ENCODE measurements around the gene TCERG1.

DNA sequence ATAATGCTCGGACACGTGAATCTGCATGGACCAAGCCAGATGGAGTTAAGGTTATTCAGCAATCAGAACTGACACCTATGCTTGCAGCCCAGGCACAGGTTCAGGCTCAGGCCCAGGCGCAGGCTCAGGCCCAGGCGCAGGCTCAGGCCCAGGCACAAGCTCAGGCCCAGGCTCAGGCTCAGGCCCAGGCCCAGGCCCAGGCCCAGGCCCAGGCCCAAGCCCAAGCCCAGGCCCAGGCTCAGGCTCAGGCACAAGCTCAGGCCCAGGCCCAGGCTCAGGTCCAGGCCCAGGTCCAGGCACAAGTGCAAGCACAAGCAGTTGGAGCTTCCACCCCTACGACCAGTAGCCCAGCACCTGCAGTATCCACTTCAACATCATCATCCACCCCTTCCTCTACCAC lies 11.8 kb downstream of the TCERG1 start:
- TF ChIP-seq CTCF (IDR thresholded peaks at IDR 0.05; ENCODE audit: low read depth, low read length) (no peak), EZH2phosphoT487 (IDR thresholded peaks at IDR 0.05; ENCODE audit: low read depth) (no peak)

All from OCI-LY3 (cell line).